GM18861 (cell line): ENCODE measurements around the gene ZEB1.

Experiments used
- ATAC-seq: cut with Tn5 transposase; IDR thresholded peaks from one replicate; pipeline ENCODE4 v1.9.1; 2021; ENCODE audit not compliant: unreplicated experiment

The ZEB1 gene

DNA sequence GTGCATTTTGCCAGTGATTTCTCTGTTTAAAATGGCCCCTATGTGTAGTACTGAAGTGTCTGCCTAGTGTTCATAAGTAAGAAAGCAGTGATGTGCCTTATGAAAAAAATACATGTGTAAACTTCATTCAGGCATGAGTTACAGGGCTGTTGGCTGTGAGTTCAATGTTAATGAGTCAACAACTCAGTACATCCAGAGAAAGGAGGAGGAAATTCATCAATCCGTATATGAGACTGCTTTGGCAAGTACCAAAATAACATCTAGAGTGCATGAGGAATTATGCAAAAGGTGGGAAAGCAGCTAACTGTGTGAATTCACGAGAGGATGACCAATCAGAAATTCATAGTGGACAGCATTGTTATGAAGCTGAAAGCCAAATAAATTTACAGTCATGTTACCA is 255.6 kb downstream of the ZEB1 start:
- no peak for ATAC-seq

DNA sequence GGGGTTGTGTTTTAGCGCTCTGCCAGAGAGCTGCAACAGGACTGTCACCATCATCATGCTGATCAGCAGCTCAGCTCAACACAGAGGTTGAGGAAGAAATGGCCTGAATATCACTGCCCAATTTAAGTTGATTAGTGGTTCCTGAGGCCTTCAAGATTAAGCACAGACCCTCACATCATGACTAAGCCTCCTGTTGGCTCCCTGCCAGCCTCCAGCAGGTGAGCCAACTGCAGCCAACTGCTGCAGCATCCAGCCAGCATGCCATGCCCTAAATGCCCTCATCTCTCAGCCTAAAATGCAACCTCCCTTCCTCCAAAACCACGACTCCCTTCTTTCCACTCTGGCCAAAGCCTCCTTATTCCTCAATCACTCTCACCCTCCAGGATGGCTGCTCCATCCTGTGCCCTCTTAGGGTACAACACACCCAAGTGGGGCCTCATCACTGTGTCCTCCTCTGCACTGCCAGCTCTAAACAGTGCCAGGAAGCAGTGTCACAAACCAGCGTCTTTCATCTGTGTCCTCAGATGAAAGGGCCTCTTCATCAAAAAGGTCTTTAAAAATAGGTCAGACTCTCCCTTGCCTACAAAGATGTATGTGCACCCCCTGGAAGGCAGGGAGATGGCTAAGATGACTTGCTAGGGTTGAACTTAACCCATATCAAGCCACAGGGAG is 259.3 kb downstream of the ZEB1 start:
- no peak for ATAC-seq

DNA sequence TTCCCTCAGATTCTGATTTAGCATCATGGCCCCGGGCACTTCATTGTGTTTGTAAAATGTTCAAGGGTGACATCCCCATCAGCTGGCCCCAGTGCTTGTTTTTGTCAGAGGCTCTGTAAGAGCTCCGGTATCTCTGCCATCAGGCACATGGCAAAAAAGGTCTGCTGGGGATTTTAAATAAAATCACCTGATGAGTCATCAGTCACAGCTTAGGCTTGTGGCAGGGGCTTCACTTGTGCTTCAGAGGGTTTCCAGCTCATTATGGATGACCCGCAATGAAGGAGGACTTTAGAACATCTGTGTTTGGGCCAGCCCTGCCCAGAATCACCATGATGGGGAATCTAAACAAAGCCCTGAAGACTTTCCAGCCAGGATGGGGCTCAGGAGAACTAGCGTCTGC is 259.9 kb downstream of the ZEB1 start:
- ATAC-seq: no peak
